Cardiac fibroblast (primary cell): ENCODE results near the gene ACP4.
"Not testable (repeated sequence)": the region's sequence is repeated elsewhere in the genome, so short reads cannot be mapped to it uniquely, and the experiment has no call there.

Source experiments
- DNase-seq, 2 donors: peaks; one replicate each; pipeline versions ENCODE4 v3.0.0 to v3.0.0-alpha.2; 2010; ENCODE audit warnings: low read depth in 2 of 2
- H3K4me3 ChIP-seq, 2 donors: replicated peaks in 1 of 2; 1 replicate in 1 of 2; 2 replicates in 1 of 2; pipeline ENCODE4 v1.5.1; 2011; ENCODE audit warnings: low read depth in 2 of 2, low read length in 2 of 2, mild to moderate bottlenecking in 2 of 2, moderate library complexity in 1 of 2
- CTCF ChIP-seq: IDR thresholded peaks from one replicate; pipeline ENCODE4 v1.5.1; 2011; ENCODE audit warnings: low read depth, mild to moderate bottlenecking, low read length, inconsistent platforms

Gene ACP4

DNA sequence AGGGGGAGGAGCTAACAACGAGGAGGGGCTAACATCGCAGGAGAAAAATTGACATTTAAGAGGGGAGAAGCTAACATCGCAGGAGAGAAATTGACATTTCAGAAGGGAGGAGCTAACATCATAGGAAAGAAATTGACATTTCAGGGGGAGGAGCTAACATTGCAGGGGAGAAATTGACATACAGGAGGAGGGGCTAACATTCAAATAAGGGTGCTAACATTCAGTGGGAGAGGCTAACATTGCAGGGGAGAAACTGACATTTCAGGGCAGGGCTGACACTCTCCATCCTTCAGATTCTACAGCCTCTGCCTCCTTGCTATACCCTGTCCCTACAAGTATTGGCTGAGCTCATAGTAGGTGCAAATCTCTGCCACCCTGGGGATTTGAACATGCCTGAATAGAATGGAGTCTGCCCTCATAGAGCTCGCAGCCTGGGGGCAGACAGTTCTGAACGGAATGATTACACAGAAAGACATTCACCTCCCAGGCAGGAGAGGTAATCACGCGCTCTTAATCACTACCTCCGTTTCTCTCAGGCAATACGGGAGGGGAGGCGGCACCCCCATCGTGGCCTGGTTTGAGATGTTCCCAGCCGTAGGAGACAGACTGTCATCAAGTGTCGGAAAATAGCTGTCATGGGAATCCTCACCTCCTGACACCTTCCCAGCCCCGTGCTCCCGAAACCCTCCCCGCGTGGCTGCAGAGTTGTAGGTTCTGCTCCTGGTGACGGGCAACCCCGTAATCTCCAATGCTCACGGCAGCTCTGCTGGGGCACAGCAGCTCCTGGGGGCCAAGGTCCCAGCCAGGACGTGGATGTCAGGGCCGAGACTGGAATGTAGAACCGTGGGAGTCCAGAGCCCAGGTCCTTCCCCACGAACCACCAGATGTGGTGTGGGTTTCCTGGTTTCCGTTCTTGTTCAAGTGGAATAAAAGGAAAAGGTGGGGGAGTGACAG lies 10.4 kb upstream of the ACP4 start:
- H3K4me3 ChIP-seq = no peak overlapping the region
- TF ChIP-seq CTCF = no peak
- DNase-seq = no peak

DNA sequence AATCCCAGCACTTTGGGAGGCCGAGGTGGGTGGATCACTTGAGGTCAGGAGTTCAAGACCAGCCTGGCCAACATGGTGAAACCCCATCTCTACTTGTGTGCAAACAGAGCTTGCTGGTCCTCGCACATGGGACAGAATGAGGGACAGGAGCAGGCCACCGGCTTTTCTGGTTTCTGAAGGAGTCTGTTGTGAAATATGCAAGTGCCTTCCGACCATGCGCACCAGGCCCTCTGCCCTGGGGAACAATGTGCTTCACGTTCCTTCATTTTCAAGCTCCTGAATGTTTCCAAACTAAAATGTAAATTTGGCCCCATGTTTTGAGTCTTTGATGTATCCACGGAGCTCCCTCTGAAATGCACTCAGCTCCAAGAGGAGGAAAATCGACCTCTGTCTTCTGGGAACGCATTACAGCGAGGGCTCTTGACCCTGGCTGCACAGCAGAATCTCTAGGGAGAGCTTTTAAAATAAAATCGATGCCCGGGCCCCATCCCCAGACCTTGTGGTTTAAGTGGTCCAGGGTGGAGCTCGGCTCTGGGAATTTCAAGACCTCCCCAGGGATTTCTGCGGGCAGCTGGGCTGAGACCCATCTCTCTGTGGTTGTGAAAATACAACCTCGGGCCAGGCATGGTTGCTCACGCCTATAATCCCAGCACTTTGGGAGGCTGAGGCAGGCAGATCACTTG lies 9.3 kb upstream of the ACP4 start:
- no peak for TF ChIP-seq CTCF
- no peak overlapping the region for H3K4me3 ChIP-seq
- DNase-seq = no peak

- H3K4me3 ChIP-seq, DNase-seq: not testable (repeated sequence)
These were observed 6.4 kb upstream of the ACP4 start for GRCh38 chr19:50783848-50784152.

GRCh38 chr19:50784710-50785109 lies 5.5 kb upstream of the ACP4 start:
- no peak for TF ChIP-seq CTCF

GRCh38 chr19:50785329-50785728 lies 4.9 kb upstream of the ACP4 start:
- DNase-seq = no peak
- H3K4me3 ChIP-seq = no peak overlapping the region
- no peak for TF ChIP-seq CTCF

More at GRCh38 chr19:50784710-50785109, 5.5 kb upstream of the ACP4 start:
- no peak for DNase-seq
- no peak overlapping the region for H3K4me3 ChIP-seq

GRCh38 chr19:50790922-50791467 lies 780 bp downstream of the ACP4 start:
- H3K4me3 ChIP-seq = no peak overlapping the region
- no peak for TF ChIP-seq CTCF
- DNase-seq = no peak

GRCh38 chr19:50791594-50792271 lies 1.5 kb downstream of the ACP4 start:
- no peak overlapping the region for H3K4me3 ChIP-seq
- no peak for TF ChIP-seq CTCF
- DNase-seq = no peak
